ENCODE data around the gene CREB1.

Gene CREB1

GRCh38 chr2:207504513-207505170 lies 25.1 kb upstream of the CREB1 start:
- no peak for DNase-seq (ENCODE audit: low spot score)

GRCh38 chr2:207505171-207505570 lies 24.6 kb upstream of the CREB1 start:
- DNase-seq (ENCODE audit: low spot score) = no peak

GRCh38 chr2:207505728-207506127 lies 24.0 kb upstream of the CREB1 start:
- peak; percentile 43 for DNase-seq (ENCODE audit: low spot score)

GRCh38 chr2:207506426-207506825 lies 23.3 kb upstream of the CREB1 start:
- DNase-seq (ENCODE audit: low spot score) = no peak

GRCh38 chr2:207510148-207510547 lies 19.6 kb upstream of the CREB1 start:
- no peak for DNase-seq (ENCODE audit: low spot score)

- no peak for DNase-seq (ENCODE audit: low spot score)
These were observed 17.9 kb upstream of the CREB1 start for GRCh38 chr2:207511851-207512250.

- no peak for DNase-seq (ENCODE audit: low spot score)
These were observed 17.4 kb upstream of the CREB1 start for GRCh38 chr2:207512356-207512755.

GRCh38 chr2:207513551-207514257 lies 16.1 kb upstream of the CREB1 start:
- DNase-seq (ENCODE audit: low spot score) = no peak

- no peak for DNase-seq (ENCODE audit: low spot score)
These were observed 15.3 kb upstream of the CREB1 start for GRCh38 chr2:207514451-207514850.

GRCh38 chr2:207515671-207516070 lies 14.1 kb upstream of the CREB1 start:
- DNase-seq (ENCODE audit: low spot score) = no peak

- DNase-seq (ENCODE audit: low spot score) = no peak
These were observed 13.6 kb upstream of the CREB1 start for GRCh38 chr2:207516206-207516605.

GRCh38 chr2:207523005-207523404 lies 6.8 kb upstream of the CREB1 start:
- DNase-seq (ENCODE audit: low spot score) = no peak

GRCh38 chr2:207525296-207525695 lies 4.5 kb upstream of the CREB1 start:
- no peak for DNase-seq (ENCODE audit: low spot score)

GRCh38 chr2:207528980-207529329 lies 807 bp upstream of the CREB1 start:
- DNase-seq (ENCODE audit: low spot score) = peak; percentile 59

- DNase-seq (ENCODE audit: low spot score) = no peak
These were observed 634 bp downstream of the CREB1 start for GRCh38 chr2:207530160-207531031.

- no peak for DNase-seq (ENCODE audit: low spot score)
These were observed 1.5 kb downstream of the CREB1 start for GRCh38 chr2:207531032-207531952.

- DNase-seq (ENCODE audit: low spot score) = no peak
These were observed 2.9 kb downstream of the CREB1 start for GRCh38 chr2:207532676-207533075.

- no peak for DNase-seq (ENCODE audit: low spot score)
These were observed 3.8 kb downstream of the CREB1 start for GRCh38 chr2:207533461-207534008.

- no peak for DNase-seq (ENCODE audit: low spot score)
These were observed 4.7 kb downstream of the CREB1 start for GRCh38 chr2:207534417-207534816.

- DNase-seq (ENCODE audit: low spot score) = no peak
These were observed 9.7 kb downstream of the CREB1 start for GRCh38 chr2:207539470-207539869.

- DNase-seq (ENCODE audit: low spot score) = no peak
These were observed 10.7 kb downstream of the CREB1 start for GRCh38 chr2:207540431-207540830.

- no peak for DNase-seq (ENCODE audit: low spot score)
These were observed 12.2 kb downstream of the CREB1 start for GRCh38 chr2:207541933-207542332.

Measured in iPS-NIHi11 (cell line).